HG03135 (cell line): Measurements from ENCODE around the gene PHC3.
"Not testable (repeated sequence)": the region's sequence is repeated elsewhere in the genome, so short reads cannot be mapped to it uniquely, and the experiment has no call there.

ENCODE experiments used
- ATAC-seq: cut with Tn5 transposase; IDR thresholded peaks from one replicate; pipeline ENCODE4 v1.9.1; 2021; ENCODE audit warnings: mild to moderate bottlenecking, moderate library complexity; ENCODE audit not compliant: unreplicated experiment

The PHC3 gene

GRCh38 chr3:170130532-170130931 lies 51.0 kb downstream of the PHC3 start:
- no peak for ATAC-seq

- peak; percentile 54 for ATAC-seq
Observed at GRCh38 chr3:170128977-170129431, 52.5 kb downstream of the PHC3 start.

GRCh38 chr3:170128259-170128976 lies 53.1 kb downstream of the PHC3 start:
- ATAC-seq: peak; percentile 85

- ATAC-seq: no peak
Observed at GRCh38 chr3:170117134-170117533, 64.4 kb downstream of the PHC3 start.

GRCh38 chr3:170114165-170114564 lies 67.4 kb downstream of the PHC3 start:
- ATAC-seq: not testable (repeated sequence)

- ATAC-seq: no peak
Observed at GRCh38 chr3:170111147-170111771, 70.3 kb downstream of the PHC3 start.

GRCh38 chr3:170109579-170110293 lies 71.8 kb downstream of the PHC3 start:
- no peak for ATAC-seq

- no peak for ATAC-seq
Observed at GRCh38 chr3:170108955-170109354, 72.6 kb downstream of the PHC3 start.

GRCh38 chr3:170107941-170108340 lies 73.6 kb downstream of the PHC3 start:
- ATAC-seq: no peak

GRCh38 chr3:170102431-170102830 lies 79.1 kb downstream of the PHC3 start:
- ATAC-seq: no peak

- ATAC-seq: no peak
Observed at GRCh38 chr3:170100944-170101343, 80.6 kb downstream of the PHC3 start.

GRCh38 chr3:170098753-170099152 lies 82.8 kb downstream of the PHC3 start:
- no peak for ATAC-seq

GRCh38 chr3:170096342-170096741 lies 85.2 kb downstream of the PHC3 start:
- ATAC-seq: no peak

GRCh38 chr3:170095771-170096170 lies 85.8 kb downstream of the PHC3 start:
- ATAC-seq: no peak

GRCh38 chr3:170092907-170093306 lies 88.6 kb downstream of the PHC3 start:
- no peak for ATAC-seq

- ATAC-seq: no peak
Observed at GRCh38 chr3:170090601-170090981, 90.9 kb downstream of the PHC3 start.

- ATAC-seq: no peak
Observed at GRCh38 chr3:170089862-170090600, 91.5 kb downstream of the PHC3 start.

GRCh38 chr3:170085396-170085795 lies 96.1 kb downstream of the PHC3 start:
- no peak for ATAC-seq

GRCh38 chr3:170083343-170083742 lies 98.2 kb downstream of the PHC3 start:
- no peak for ATAC-seq

- no peak for ATAC-seq
Observed at GRCh38 chr3:170081079-170081741, 100.3 kb downstream of the PHC3 start.

- ATAC-seq: no peak
Observed at GRCh38 chr3:170080605-170081004, 100.9 kb downstream of the PHC3 start.
